ENCODE results near the gene ZNF280C.

DNA sequence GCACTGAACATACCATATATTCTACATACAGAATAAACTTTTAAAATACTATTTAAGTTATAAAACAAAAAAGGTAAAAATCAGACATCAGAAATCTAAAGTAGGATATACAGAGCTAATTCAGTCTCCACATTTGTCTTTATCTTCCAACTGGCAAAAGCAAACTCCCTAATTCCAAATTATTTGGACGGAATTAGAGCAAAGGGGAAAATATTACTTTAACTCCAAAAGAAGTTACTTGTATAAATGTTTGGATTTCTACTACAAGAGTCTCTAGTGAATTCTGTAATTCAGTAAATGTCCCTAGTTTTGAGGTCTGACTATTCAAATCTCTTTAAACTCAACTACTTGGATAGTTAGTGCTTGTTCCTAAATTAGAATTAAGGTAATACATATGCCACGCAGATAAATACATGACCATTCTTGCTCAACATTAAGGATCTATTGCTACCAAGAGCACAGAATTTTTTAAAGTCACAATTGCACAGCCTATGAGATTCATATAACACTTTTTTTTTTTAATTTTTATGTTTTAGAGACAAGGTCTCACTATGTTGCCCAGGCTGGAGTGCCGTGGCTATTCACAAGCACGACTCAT, 7.3 kb downstream of the ZNF280C start:
- TF ChIP-seq, protein P1, sequence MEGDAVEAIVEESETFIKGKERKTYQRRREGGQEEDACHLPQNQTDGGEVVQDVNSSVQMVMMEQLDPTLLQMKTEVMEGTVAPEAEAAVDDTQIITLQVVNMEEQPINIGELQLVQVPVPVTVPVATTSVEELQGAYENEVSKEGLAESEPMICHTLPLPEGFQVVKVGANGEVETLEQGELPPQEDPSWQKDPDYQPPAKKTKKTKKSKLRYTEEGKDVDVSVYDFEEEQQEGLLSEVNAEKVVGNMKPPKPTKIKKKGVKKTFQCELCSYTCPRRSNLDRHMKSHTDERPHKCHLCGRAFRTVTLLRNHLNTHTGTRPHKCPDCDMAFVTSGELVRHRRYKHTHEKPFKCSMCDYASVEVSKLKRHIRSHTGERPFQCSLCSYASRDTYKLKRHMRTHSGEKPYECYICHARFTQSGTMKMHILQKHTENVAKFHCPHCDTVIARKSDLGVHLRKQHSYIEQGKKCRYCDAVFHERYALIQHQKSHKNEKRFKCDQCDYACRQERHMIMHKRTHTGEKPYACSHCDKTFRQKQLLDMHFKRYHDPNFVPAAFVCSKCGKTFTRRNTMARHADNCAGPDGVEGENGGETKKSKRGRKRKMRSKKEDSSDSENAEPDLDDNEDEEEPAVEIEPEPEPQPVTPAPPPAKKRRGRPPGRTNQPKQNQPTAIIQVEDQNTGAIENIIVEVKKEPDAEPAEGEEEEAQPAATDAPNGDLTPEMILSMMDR (IDR thresholded peaks at IDR 0.05), result no peak
- TF ChIP-seq POLR2A (IDR thresholded peaks at IDR 0.05), result no peak

Data from body of pancreas (tissue), 4 donors.